ENCODE data around the gene ITGAL. TPM values are rescaled to one million over a fixed set of nuclear protein-coding genes. Genes with fewer than 3 reads are reported as not detected.

Gene ITGAL
- total RNA-seq, 1 experiment from 2014 or later, result not detected

DNA sequence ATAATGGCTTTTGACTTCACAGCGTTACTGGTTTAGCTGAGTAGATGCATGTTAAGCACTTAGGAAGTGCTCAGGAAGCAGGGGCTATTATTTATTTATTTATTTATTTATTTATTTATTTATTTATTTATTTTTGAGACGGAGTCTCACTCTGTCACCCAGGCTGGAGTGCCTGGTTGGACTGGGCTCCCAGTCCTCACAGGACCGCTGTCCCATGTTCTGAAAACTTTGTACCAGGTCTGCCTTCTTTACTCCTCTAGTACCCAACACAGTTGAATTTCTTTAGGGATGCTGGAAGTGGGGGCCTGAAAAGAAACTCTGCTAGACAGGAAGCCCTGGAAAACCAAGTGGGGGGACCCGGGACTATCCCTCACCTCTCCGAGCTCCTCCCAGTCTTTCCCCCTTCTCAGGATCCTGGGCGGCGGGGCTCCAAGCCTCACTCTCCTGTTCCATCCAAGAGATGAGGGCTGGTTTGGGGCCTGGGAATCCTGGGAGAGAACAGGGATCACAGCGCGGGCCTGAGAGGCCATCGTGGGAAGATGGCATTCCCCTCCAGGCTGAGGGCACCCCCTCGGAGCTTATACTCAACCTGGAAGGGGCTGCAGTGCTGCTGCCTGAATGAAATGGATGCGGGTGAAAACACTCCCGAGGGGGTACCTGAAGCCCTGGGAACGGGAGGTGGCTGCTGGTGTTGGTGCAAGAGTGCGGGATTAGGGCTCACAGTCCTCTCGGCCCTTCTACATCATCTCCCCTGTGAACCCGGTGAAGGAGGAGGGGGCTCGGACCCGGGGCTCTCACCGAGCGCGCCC lies 98.3 kb downstream of the ITGAL start:
- DNase-seq, result peak; percentile 41
- no CpG with 5 or more reads among the region's 22 CpGs for WGBS (ENCODE audit: extremely low coverage, insufficient read length, low lambda C conversion rate)
- no peak overlapping the region for H2AFZ ChIP-seq (ENCODE audit: low read length)

More for the DNA sequence above, 98.3 kb downstream of the ITGAL start:
- H3K4me1 Mint-ChIP-seq, result peaks cover 13 to 17% of the 10 kb centered on the region in 2 experiments
- no peak overlapping the region for H2AK5ac ChIP-seq (ENCODE audit: insufficient read length, low read length)
- no peaks in the 10 kb centered on the region for H3K79me1 ChIP-seq (ENCODE audit: insufficient read depth, low read depth, low read length, poor library complexity, severe bottlenecking)
- peak overlapping the region; percentile 72 for H3K14ac ChIP-seq (ENCODE audit: insufficient read depth, low read length)
- peak overlapping the region; percentile 82 to 97 (median 91); a peak in 6 of 7 replicates for H3K27ac Mint-ChIP-seq
- H3K9me3 ChIP-seq (ENCODE audit: control insufficient read depth, low read depth, low read length), result no peaks in the 10 kb centered on the region
- TF ChIP-seq, protein P1, sequence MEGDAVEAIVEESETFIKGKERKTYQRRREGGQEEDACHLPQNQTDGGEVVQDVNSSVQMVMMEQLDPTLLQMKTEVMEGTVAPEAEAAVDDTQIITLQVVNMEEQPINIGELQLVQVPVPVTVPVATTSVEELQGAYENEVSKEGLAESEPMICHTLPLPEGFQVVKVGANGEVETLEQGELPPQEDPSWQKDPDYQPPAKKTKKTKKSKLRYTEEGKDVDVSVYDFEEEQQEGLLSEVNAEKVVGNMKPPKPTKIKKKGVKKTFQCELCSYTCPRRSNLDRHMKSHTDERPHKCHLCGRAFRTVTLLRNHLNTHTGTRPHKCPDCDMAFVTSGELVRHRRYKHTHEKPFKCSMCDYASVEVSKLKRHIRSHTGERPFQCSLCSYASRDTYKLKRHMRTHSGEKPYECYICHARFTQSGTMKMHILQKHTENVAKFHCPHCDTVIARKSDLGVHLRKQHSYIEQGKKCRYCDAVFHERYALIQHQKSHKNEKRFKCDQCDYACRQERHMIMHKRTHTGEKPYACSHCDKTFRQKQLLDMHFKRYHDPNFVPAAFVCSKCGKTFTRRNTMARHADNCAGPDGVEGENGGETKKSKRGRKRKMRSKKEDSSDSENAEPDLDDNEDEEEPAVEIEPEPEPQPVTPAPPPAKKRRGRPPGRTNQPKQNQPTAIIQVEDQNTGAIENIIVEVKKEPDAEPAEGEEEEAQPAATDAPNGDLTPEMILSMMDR (conservative IDR thresholded peaks at IDR 0.05), result no peak
- H3K23me2 ChIP-seq (ENCODE audit: insufficient read length, low read depth, low read length, poor library complexity, severe bottlenecking), result peaks cover 16% of the 10 kb centered on the region
- H3K18ac ChIP-seq (ENCODE audit: insufficient read length, low read depth, low read length), result no peak overlapping the region
- no peaks in the 10 kb centered on the region for H3K9me3 Mint-ChIP-seq
- H4K8ac ChIP-seq (replicated peaks; ENCODE audit: insufficient read length, low read depth, low read length), result no peak overlapping the region
- no peak overlapping the region for H2BK5ac ChIP-seq (ENCODE audit: insufficient read length, low read length)
- H4K5ac ChIP-seq (ENCODE audit: insufficient read length, low read depth, low read length), result no peak overlapping the region
- no peak overlapping the region for H2BK12ac ChIP-seq (ENCODE audit: insufficient read length, low read depth, low read length)
- H3K79me2 ChIP-seq (ENCODE audit: insufficient read depth, low read length), result no peaks in the 10 kb centered on the region
- H2BK15ac ChIP-seq (ENCODE audit: low read depth, low read length), result no peak overlapping the region
- H3K27me3 ChIP-seq (ENCODE audit: insufficient read depth, low read length), result no peaks in the 10 kb centered on the region
- no peak overlapping the region for H2BK120ac ChIP-seq (ENCODE audit: low read depth, low read length, poor library complexity, severe bottlenecking)
- H4K91ac ChIP-seq (ENCODE audit: insufficient read length, low read depth, low read length), result no peak overlapping the region
- H4K20me1 ChIP-seq (ENCODE audit: control insufficient read depth, insufficient read depth, insufficient read length), result no peaks in the 10 kb centered on the region
- H3K4me3 Mint-ChIP-seq, result peak overlapping the region; percentile 83 to 92
- H3T11ph ChIP-seq (ENCODE audit: low read length), result no peak overlapping the region
- H2BK20ac ChIP-seq (ENCODE audit: low read depth, low read length, poor library complexity, severe bottlenecking), result no peak overlapping the region
- H3K4ac ChIP-seq (ENCODE audit: low read depth, low read length), result no peak overlapping the region
- H3K4me1 ChIP-seq (ENCODE audit: insufficient read depth, low read length), result no peaks in the 10 kb centered on the region; the same call in 1 of the 2 replicates
- H3K56ac ChIP-seq (ENCODE audit: insufficient read length, low read depth, low read length), result no peak overlapping the region
- no peaks in the 10 kb centered on the region for H3K36me3 Mint-ChIP-seq (ENCODE audit: insufficient read depth in 1 of 3, low read depth in 3 of 3)
- peak overlapping the region; percentile 96 for H3K4me2 ChIP-seq (ENCODE audit: insufficient read depth, insufficient read length, low read length)
- peak overlapping the region; percentile 41 for H3K9ac ChIP-seq (ENCODE audit: extremely low read depth, insufficient read length, low read length)
- no peak overlapping the region for H3K27ac ChIP-seq (ENCODE audit: insufficient read length, low read depth, low read length)
- H3K23ac ChIP-seq (ENCODE audit: insufficient read length, low read depth, low read length), result no peak overlapping the region
- peaks cover 12% of the 10 kb centered on the region for H3K27me3 Mint-ChIP-seq (ENCODE audit: low read depth)

All from H9 (cell line).